CD4-positive, alpha-beta T cell treated with Interferon gamma for 1 hour (primary cell): ENCODE measurements around the gene ADAP1.
"Not testable (repeated sequence)": the region's sequence is repeated elsewhere in the genome, so short reads cannot be mapped to it uniquely, and the experiment has no call there.

ENCODE experiments used
- DNase-seq: peaks from one replicate; pipeline ENCODE4 v3.0.0-alpha.2; 2020

The ADAP1 gene

DNA sequence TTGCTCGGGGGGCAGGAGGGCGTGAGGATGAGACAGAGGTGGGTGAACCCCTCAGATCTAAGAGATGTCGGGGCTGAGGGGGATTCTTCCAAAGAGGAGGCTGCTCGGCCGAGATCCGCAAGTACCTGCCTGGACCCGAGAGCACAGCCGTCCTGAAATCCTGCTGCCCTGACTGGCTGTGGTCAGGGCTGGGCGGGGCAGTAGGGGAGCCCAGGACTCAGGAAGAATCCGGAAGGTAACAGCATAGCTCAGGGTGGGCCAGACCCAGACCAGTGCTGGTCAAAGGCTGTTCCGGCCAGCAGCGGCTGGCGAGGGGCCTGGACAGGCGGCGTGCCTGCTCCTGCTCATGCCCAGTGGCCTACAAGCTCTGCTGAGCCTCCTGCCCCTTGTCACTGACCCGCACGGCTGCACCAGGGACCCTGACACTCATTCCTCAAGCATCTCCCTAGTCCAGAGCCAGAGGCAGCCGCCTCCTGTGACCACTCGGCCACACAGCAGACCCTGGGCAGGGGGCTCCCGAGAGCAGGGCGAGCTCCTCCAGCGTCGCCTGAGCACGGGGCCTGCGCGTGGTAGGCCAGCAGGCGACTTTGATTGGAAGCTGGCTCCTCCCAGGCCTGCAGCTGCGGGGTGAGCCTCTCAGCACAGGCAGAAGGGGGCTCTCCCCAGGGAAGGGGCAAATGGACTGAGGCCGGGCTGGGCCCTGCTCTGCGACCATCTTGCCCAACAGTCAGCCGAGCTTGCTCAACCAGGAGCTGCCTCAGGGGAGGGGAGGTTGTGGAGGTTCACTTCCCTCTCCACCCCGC, 3.1 kb upstream of the ADAP1 start:
- peak; percentile 52 for DNase-seq

DNA sequence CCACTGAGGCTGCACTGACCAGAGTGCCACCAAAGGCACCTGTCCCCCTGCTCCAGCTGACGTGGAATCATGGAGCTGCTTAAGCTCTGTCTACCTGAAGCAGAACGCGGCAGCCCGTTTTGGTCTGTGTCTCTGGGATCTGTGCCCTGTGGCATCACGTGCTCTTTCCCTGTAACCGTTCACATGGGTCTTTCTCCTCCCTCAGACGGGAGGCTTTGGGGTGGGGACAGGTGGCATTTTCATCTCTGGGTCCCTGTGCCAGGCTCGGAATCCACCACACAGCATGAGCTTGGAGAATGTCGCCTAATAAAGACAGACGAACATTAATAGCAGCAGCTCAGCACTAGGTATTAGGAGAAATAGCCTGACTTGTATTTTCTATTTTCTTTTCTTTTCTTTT, 1.6 kb upstream of the ADAP1 start:
- DNase-seq = no peak

DNA sequence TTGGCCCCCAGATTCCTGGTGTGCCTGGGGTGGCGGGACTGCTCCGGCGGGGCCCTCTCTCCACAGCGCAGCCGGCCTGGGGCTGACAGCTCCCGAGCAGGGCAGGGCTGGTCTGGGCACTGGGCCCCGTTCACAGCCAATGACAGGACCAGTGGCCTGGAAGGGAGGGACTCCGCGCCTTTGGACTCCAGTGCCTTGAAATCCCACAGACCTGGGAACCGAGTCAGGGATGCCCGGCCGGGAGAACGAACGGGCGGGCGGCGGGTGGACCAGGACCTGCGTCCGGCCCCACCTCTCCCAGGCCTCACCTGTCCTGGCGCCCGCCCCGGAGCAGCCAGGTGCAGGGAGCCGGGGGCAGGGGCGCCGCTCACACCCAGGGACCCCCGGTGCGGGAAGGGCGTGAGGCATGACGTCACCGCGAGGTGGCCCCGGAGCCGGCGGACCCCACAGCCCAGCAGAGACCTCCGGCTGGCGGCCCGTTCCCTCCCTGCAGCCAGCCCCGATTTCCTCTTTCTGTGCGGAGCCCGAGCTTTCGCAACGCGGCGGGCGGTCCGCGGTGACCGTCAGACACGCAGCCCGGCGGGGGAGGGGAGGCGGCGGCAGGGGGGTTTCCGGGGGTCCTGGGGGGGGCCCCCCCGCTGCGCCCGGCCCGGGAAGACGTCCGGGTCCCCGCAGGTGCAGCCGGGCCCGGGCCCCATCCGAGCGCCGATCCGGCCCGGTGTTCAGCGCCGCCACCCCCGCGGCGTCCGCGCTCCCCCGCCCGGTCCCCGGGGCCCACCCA, 743 bp downstream of the ADAP1 start:
- peak; percentile 55 for DNase-seq

DNA sequence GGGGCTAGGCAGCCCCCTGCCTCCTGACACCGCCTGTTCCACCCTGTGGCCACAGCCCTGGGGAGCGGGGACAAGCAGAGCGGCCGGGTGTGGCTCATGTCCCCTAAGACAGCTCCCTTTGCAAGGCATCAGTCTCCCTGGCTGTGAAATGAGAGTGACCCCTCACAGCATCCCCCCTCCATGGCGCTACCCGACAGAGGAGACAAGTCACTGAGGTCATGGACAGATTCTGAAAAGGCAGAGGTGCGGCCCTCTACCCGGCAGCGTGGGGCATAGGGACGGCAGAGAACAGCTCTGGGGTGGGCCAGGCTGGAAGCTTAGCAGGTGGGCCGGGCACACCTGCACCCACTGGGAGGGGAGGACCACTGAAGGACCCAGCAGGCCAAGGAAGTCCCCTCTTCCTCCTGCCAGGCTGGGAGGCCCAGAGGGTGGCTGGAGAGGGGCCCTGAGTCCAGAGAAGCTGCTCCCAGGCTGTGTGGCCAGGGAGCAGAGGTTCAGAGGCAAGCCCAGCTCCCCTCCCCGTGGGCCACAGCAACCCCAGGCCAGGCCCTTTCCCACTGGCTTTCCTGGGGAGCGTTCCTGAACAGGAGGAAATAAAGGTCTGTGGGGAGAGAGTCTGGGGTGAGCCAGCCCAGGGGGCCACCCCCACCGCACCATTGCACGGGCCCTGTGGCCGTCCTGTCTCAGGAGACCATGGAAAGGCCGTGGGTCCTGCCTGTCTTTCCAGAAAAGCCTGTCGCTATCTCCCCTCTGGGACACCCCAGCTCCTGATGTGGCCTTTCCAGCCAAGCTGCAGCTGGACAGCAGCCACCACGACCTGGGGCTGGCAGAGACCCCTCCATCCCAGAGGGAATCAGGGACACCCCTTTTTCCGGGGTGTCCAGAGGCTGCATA, 1.7 kb downstream of the ADAP1 start:
- no peak for DNase-seq

DNA sequence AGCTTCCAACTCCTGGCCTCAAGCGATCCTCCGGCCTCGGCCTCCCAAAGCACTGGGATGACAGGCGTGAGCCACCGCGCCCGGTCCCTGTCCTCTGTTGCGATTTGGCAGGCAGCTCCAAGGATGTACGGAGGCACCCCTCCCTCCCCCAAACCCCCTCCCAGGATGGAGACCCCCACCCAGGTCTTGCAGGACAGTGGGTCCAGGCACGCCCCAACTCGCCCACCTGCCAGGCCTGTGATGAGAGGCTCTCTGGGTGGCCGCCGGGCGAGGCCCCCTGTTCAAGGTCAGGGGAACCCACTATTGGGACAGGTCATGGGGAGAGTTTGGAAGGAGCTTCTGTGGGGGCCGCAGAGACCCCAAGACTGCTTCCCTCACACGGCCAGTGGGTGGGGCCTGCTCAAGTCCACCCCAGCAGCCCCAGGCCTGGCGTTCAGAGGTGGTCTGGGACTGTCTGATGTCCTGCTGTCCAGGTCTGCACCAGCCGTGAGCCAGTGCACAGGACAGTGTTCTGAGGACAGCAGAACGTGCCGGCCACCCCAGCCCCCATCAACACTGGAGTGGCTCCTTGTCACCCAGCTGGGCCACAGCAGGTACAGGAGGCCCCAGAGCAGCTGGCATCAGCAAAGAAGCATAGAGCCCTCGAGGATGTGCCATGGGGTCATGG, 2.5 kb downstream of the ADAP1 start:
- no peak for DNase-seq

DNA sequence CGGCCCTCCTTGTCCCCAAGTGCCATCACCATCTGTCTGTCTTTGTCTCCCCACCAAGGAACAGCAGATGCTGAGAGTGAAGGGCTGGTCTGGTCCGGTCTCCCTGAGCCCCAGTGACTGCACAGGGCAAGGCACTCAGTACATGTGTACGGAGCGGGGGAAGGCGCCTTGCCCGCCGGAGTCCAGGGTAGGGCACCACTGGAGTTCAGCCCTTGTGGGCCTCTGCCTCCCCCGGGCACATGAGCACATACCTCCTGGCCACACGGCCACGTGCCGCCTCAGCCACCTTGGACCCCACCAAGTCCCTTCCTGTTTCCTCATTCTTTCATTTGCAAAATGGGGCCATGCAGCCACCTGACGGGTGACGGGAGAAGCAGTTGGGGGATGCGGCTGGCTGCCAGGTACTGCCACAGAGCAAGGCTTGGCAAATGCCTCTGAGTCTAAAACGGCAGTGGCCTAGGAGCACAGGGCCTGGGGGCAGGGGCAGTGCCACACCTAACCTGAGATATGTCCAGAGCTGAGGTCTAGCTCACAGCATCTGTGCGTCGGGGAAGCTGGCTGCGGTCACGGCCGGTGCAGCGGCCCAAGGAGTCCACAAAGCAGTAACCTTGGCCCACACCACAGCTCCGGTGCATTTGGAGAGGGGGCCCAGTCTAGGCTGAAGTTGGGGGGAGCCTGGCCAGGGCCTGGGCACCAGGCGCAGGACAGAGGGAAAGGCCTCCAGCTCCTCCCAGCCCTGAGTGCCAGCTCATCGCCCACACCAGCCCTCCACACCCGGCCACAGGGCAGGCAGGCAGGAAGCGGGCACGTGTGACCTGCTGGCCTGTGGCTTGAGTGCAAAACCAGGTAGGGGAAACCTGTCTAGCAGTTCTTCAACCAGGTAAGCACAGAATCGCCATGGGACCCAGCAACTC, 5.2 kb downstream of the ADAP1 start:
- DNase-seq = no peak

DNA sequence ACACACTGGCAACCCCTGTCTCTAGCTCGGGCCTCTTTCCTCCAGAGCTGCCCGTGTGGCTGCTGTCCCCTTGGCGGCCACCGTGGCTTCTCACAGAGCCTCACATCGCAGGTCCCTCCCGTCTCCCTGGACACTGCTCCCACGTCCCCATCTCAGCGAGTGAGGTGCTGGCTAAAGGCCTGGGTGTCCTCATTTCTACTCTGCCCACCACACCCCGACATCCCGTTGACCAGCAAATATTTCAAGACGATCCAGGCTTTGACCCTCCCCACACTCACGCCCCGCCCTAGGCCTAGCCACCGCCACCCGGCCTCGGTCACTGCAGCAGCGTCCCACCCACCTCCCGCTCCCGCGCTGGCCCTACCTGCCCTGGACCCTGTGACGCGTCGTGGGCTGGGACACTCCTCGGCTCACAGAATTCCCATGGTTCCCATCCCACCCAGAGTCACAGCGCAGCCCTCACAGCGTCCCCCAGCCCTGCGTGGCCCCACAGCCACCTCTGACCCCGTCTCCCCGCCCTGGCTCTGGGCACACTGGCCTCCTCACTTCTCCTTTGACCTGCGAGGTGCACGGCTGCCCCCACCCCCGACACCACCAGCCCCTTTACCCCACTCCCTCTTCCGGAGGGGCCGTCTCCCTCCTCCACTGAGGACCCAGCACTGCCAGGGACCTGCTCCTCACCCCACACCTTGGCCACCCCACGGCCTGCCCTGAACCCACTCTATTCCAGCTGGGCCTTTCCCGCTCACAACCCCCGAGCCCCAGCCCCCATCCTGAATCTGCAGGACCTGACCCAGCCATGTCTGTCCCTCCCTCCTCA, 6.9 kb downstream of the ADAP1 start:
- DNase-seq = no peak

DNA sequence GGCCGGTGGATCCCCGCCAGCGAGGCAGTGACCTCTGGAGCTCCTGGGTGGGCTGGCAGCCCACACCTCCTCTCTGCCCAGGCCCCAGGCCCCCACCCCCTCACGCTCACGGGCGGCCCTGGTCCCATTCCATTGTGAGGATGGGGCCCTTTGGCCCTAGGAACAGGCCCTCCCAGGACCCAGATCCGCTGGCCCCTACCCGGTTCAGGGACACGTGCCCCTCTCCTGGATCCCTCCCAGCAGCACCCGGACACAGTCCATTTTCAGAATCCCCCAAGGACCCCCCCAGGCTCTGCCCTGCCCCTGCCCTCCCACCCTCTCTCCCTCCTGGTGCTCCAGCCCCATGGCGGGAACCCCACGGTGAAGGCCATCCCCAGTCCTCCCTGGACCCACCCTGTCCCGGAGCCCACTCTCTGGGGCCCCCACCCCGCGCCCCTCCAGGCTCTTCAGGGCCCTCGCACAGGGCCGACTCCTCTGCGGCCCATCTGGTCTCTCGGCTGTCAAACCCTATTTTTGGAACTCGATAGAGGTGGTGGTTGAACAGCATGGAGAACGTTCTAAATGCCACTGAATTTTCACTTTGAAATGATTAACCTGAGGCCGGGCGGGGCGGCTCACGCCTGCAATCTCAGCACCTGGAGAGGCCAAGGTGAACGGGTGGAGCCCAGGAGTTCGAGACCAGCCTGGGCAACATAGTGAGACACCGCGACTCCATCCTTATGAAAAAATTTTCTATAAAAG, 8.1 kb downstream of the ADAP1 start:
- DNase-seq = no peak

DNA sequence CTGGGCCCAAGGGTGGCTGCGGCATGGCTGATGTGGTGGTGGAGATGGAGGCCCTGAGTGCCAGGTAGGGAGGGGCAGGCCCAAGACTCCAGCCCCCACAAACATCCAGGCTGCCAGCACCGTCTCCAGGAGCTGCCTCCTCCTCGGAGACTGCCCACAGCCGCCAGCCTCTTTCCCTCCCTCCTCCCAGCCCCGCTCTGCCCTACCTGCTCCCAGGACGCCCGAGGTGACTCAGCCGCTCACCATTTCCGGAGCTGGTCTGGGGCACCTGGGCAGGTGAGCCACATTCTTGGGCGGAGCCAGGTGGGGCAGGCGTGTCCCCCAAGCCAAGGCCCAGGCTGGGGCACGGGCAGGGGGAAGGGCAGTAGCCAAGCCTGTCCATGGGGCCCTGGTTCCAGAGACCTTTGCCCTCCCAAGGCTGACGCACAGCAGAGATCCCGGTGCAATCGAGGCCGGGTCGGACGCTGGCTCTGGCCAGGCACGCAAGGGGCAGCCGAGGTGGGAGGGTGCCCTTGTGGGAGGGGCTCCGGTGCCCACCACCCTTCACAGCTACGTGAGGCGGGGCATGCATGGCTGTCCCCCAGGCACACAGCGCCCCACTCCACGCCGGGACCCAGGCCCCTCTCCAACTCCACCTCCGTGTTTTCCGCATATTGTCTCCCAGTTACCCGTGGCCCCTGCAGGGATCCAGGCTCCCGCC, 8.8 kb downstream of the ADAP1 start:
- no peak for DNase-seq

DNA sequence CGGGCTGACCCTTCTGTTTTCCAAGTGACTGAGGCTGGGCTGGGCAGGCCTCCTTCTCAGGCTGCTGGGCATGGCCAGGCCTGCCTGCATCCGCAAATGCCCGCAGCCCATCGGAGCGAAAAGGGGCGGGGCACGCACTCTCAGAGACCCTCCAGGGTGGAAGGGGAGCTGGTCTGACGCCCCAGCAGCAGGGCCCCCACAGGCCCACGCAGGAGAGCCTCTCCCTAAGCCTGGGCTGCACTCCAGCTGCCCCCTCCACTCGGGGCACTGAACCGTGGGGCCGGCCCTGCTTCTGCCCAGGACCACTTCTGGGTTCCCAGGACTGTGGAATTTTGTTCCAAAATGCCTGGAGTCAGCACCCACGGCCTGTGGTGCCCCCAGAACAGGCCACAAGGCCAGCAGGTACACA, 9.3 kb downstream of the ADAP1 start:
- DNase-seq = no peak

DNA sequence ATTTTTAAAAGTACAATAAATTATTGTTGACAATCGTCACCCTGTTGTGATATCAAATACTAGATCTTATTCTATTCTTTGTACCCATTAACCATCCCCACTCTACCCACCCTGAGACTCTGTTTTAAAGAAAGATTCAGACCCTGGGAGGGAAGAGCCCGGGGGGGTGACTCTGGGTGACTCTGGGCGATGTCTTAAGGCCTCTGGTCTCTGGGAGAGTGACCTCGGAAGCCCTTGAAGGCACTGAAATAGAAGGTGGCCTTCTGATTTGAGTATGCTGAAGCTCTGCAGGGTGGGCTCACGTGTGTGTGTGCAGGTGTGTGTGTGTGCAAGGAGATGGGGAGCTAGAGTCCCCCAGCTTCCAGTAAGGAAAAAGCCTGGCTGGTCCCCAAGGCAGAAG, 9.7 kb downstream of the ADAP1 start:
- no peak for DNase-seq

DNA sequence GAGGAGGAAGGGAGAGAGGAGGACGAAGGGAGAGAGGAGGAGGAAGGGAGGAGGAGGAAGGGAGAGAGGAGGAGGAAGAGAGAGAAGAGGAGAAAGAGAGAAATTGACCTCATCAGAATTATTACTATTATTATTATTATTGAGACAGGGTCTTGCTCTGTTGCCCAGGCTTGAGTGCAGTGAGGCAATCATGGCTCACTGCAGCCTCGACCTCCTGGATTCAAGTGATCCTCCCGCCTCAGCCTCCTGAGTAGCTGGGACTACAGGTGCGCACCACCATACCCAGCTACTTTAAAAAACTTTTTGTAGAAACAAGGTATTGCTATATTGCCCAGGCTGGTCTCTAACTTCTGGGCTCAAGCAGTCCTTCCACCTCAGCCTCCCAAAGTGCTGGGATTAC, 10.7 kb downstream of the ADAP1 start:
- DNase-seq = not testable (repeated sequence)

DNA sequence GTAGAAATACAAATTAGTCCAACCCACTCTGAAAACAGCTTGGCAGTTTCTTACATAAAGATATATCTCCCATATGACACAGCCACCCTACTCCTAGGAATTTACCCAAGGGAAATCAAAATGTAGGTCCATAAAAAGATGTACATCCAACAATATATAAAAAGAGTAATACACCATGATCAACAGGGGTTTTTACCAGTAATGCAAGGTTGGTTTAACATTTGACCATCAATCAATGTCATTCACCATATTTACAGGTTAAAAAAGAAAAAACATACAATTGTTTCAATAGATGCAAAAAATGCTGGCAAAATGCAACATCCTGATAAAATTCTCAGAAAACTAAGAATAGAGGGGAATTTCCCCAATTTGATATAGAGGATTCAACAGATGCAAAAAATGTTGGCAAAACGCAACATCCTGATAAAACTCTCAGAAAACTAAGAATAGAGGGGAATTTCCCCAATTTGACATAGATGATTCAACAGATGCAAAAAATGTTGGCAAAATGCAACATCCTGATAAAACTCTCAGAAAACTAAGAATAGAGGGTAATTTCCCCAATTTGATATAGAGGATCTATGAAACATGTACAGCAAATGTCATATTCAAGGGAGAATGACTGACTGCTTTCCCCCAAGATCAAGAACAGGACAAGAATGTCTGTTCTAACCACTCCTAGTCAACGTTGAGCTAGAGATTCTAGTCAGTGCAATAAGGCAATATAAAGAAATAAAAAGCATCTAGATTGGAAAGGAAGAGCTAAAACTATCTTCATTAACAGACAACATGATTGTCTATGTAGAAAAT, 13.7 kb downstream of the ADAP1 start:
- DNase-seq = no peak

DNA sequence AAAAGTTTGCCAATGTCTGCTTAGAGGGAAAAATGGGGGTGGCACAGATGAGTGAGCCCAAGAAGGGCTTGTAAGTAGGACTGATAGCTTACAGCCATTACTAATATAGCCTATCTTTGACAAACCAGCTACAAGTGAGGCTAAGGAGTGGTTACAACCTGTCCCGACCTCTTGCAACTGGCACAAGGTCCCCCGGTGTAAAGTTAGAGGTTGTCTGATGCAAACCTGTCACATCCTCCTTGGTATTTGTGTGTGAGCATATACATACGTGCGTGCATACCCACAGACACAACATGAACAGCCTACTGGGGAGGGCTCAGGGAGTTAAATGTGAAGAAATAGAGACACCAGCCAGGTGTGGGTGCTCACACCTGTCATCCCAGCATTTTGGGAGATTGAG, 14.6 kb downstream of the ADAP1 start:
- DNase-seq = no peak

DNA sequence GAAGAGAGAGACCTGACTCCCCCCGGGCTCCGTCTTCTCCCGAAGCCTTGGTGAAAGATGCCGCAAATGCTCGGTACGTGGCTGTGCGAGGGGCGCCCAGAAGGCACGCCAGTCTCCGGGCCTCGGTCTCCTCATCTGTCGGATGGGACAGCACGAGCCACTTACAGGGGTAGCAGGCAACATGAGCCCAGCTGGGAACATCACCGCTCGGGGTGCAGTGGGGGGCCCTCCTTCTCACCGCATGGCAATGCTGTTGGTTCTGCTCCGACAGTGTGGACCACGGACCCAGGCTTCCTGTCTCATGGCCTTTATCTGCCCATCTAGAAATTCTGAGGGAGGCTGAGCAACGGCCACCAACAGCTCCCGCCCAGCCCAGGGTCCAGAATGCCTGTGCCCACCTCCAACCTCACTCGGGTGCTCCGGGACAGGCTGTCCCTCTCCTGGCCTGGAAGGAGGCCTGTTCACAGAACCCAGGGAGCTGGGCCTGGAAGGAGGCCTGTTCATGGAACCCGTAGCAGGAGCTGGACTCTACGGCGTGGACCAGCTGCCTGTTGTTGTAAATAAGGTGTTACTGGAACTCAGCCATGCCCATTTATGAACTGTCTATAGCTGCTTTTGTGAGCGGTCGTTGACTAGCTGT, 15.8 kb downstream of the ADAP1 start:
- DNase-seq = no peak

DNA sequence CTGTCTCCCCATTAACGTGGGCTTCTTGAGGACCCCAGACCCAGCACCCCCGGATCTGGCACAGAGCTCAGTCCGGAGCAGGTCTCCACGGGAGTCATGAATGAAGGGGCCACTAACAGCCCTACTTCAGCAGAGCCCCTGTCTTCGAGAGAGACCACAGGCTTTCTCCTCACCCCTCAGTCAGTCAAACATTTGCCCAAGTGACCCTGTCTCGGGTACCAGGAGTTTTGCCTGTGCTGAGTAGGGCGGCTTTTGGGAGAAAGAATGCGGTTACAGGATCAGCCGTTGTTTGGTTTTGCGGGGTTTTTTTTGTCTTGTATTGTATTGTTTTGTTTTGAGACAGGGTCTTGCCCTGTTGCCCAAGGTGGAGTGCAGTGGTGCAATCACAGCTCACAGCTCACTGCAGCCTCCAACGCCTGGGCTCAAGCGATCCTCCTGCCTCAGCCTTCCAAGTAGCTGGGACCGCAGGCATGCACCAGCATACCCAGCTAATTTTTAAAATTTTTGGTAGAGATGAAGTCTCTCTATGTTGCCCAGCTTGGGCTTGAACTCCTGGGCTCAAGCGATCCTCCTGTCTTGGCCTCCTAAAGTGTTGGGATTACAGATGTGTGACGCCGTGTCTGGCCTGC, 16.5 kb downstream of the ADAP1 start:
- DNase-seq = no peak

DNA sequence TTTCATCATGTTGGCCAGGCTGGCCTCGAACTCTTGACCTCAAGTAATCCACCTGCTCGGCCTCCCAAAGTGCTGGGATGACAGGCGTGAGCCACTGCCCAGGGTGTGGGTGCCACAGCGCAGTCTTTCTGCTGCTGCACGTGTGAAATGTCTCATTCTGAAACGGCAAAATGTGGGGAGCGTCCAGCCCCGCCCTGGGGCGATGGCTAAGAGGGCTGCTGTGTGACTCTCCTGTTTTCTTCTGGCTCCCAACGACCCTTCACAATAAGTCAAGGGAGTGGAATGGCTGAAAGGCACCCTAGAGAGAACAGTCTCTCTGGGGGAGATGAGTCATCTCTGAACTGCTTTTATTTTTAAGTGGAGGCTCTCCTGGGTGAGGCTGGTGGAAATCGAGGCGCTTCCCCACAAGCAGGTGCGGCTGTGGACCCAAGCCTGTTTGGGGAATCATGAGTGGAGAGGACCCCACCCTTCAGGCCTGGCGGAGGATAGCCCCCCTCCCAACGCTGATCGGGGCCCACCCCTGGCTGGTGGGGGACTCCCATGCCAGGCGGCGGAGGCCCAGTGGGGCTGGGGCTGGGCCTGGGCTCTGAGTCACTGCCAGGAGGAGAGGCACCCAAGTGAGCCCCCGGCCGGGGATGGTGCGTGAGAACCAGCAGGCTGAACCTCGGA, 18.0 kb downstream of the ADAP1 start:
- DNase-seq = no peak
